A549 (cell line): ENCODE measurements around the gene C7orf57.
"Not testable (repeated sequence)": the region's sequence is repeated elsewhere in the genome, so short reads cannot be mapped to it uniquely, and the experiment has no call there.

Experiments used
- BHLHE40 ChIP-seq: IDR thresholded peaks from 2 replicates; pipeline ENCODE4 v1.6.1; 2012; ENCODE audit warnings: low read depth, low read length, inconsistent platforms
- CHD2 ChIP-seq: fragments of 150-350 bp; IDR thresholded peaks from 2 replicates; pipeline ENCODE4 v1.6.1; 2014; ENCODE audit warnings: low read length; ENCODE audit not compliant: partially characterized antibody
- CTCF ChIP-seq: fragments of >200 bp; sonication (Bioruptor Twin); formaldehyde crosslinking; IDR thresholded peaks from 3 replicates; pipeline ENCODE4 v1.5.1; 2016
- FOSL2 ChIP-seq, 2 experiments: fragments of 450-650 bp in 1 of 2; fragments of >200 bp in 1 of 2; sonication (Bioruptor Twin) in 1 of 2; formaldehyde crosslinking; IDR thresholded peaks; 2 replicates each; pipeline versions ENCODE4 v1.5.0 to v1.6.1; 2016 to 2020; ENCODE audit warnings: mild to moderate bottlenecking in 1 of 2, moderate library complexity in 1 of 2
- FOXS1 ChIP-seq: fragments of 250-450 bp; sonication (Bioruptor Pico); IDR thresholded peaks from 2 replicates; pipeline ENCODE4 v1.5.0; 2020; ENCODE audit warnings: mild to moderate bottlenecking, moderate library complexity
- MAFK ChIP-seq: fragments of 450-650 bp; IDR thresholded peaks from 2 replicates; pipeline ENCODE4 v1.6.1; 2014; ENCODE audit not compliant: partially characterized antibody
- POLR2A ChIP-seq: IDR thresholded peaks from 2 replicates; pipeline ENCODE4 v1.6.1; 2012; ENCODE audit warnings: mild to moderate bottlenecking, low read length
- RAD21 ChIP-seq, 2 experiments: fragments of >200 bp in 1 of 2; sonication (Bioruptor Twin) in 1 of 2; formaldehyde crosslinking in 1 of 2; IDR thresholded peaks in 1 of 2; conservative IDR thresholded peaks in 1 of 2; 2 replicates in 1 of 2; 3 replicates in 1 of 2; pipeline ENCODE4 v1.6.1; 2012 to 2018; ENCODE audit warnings: inconsistent platforms in 1 of 2
- REST ChIP-seq: fragments of 200-600 bp; sonication (generic); IDR thresholded peaks from 2 replicates; pipeline ENCODE4 v1.6.1; 2016; ENCODE audit warnings: antibody characterized with exemption, mild to moderate bottlenecking, moderate library complexity
- RFX5 ChIP-seq: fragments of 450-650 bp; IDR thresholded peaks from 2 replicates; pipeline ENCODE4 v1.7.1; 2014; ENCODE audit warnings: antibody characterized with exemption, mild to moderate bottlenecking, moderate library complexity
- RNF2 ChIP-seq: fragments of 200-600 bp; sonication (generic); IDR thresholded peaks from 2 replicates; pipeline ENCODE4 v1.6.1; 2016; ENCODE audit warnings: low read depth, mild to moderate bottlenecking, antibody characterized with exemption, moderate library complexity, borderline replicate concordance
- ZSCAN20 ChIP-seq: fragments of 250-450 bp; sonication (Bioruptor Pico); IDR thresholded peaks from 2 replicates; pipeline ENCODE4 v1.8.0; 2022; ENCODE audit warnings: mild to moderate bottlenecking, moderate library complexity

- not testable (repeated sequence) for TF ChIP-seq CTCF; FOXS1 (CRISPR knock-in tag); FOSL2 (IDR thresholded peaks at IDR 0.05); FOSL2 (CRISPR knock-in tag; IDR thresholded peaks at IDR 0.05); REST; ZSCAN20 (CRISPR knock-in tag); RAD21 (conservative IDR thresholded peaks at IDR 0.05 in 1 of 2, IDR thresholded peaks at IDR 0.05 in 1 of 2); MAFK; RFX5; POLR2A; CHD2; BHLHE40; RNF2
Measured at GRCh38 chr7:48082378-48082777, 47.0 kb downstream of the C7orf57 start.
